SK-N-SH (cell line): ENCODE results near the gene KRTAP1-1. TPM values are rescaled to one million over a fixed set of nuclear protein-coding genes. Genes with fewer than 3 reads are reported as not detected.

Experiments used
- CTCF ChIA-PET: fragments of 300-600, 350-600 bp; formaldehyde crosslinking; extraction: SDS; loops from one replicate; lab custom pipeline; 2021; lab: Yijun Ruan, JAX
- POLR2A ChIA-PET: fragments of 350-600 bp; sonication (Branson Sonifier 250); formaldehyde crosslinking; extraction: SDS; loops from one replicate; lab custom pipeline; 2020; ENCODE audit warnings: antibody characterized with exemption, inconsistent platforms; lab: Yijun Ruan, JAX
- DNase-seq: peaks from one replicate; pipeline ENCODE4 v3.0.0; 2012
- H2AFZ ChIP-seq: fragments of 200-600 bp; sonication (generic); 2 replicates; pipeline ENCODE4 v1.8.1; 2016; ENCODE audit warnings: antibody characterized with exemption, mild to moderate bottlenecking, low read depth
- H3F3A ChIP-seq: fragments of 200-600 bp; sonication (generic); replicated peaks from 2 replicates; pipeline ENCODE3; 2016; ENCODE audit warnings: antibody characterized with exemption, mild to moderate bottlenecking; ENCODE audit not compliant: insufficient read depth
- H3K27ac ChIP-seq, 2 experiments: fragments of 200-500 bp in 1 of 2; fragments of 200-600 bp in 1 of 2; sonication (Bioruptor generic) in 1 of 2; sonication (generic), shearing (Covaris generic) in 1 of 2; 2 replicates each; pipeline versions ENCODE4 v1.5.1 to v1.6.1; 2014 to 2016; ENCODE audit warnings: low read depth in 2 of 2, inconsistent platforms in 1 of 2, low read length in 1 of 2, mild to moderate bottlenecking in 1 of 2, mixed read lengths in 1 of 2
- H3K27me3 ChIP-seq: fragments of 200-600 bp; sonication (generic), shearing (Covaris generic); 2 replicates; pipeline ENCODE4 v1.6.1; 2016; ENCODE audit warnings: mixed run types; ENCODE audit not compliant: insufficient read depth
- H3K36me3 ChIP-seq, 2 experiments: fragments of 200-500 bp in 1 of 2; fragments of 200-600 bp in 1 of 2; sonication (Bioruptor generic) in 1 of 2; sonication (generic) in 1 of 2; replicated peaks in 1 of 2; 2 replicates each; pipeline versions ENCODE3 to v1.5.1; 2014 to 2016; ENCODE audit warnings: low read length in 1 of 2, mild to moderate bottlenecking in 1 of 2; ENCODE audit not compliant: insufficient read depth in 2 of 2, control insufficient read depth in 1 of 2
- H3K4me1 ChIP-seq, 2 experiments: fragments of 200-500 bp in 1 of 2; fragments of 200-600 bp in 1 of 2; sonication (Bioruptor generic) in 1 of 2; sonication (generic), shearing (Covaris generic) in 1 of 2; 2 replicates each; pipeline versions ENCODE4 v1.5.1 to v1.6.1; 2014 to 2016; ENCODE audit warnings: low read depth in 1 of 2, low read length in 1 of 2, mixed run types in 1 of 2; ENCODE audit not compliant: insufficient read depth in 2 of 2, control insufficient read depth in 1 of 2
- H3K4me2 ChIP-seq: fragments of 200-600 bp; sonication (generic), shearing (Covaris generic); 2 replicates; pipeline ENCODE4 v1.6.1; 2017; ENCODE audit warnings: mixed run types
- H3K4me3 ChIP-seq, 2 experiments: fragments of 200-500 bp in 1 of 2; fragments of 200-600 bp in 1 of 2; sonication (Bioruptor generic) in 1 of 2; sonication (generic), shearing (Covaris generic) in 1 of 2; 2 replicates each; pipeline versions ENCODE4 v1.5.1 to v1.8.1; 2014 to 2016; ENCODE audit warnings: low read depth in 2 of 2, inconsistent platforms in 1 of 2, low read length in 1 of 2, mild to moderate bottlenecking in 1 of 2, mixed read lengths in 1 of 2, moderate library complexity in 1 of 2
- H3K79me2 ChIP-seq: fragments of 200-600 bp; sonication (generic); 2 replicates; pipeline ENCODE4 v1.8.1; 2017; ENCODE audit warnings: mild to moderate bottlenecking; ENCODE audit not compliant: insufficient read depth
- H3K9ac ChIP-seq: fragments of 200-600 bp; sonication (generic); 2 replicates; pipeline ENCODE4 v1.6.1; 2017; ENCODE audit warnings: mixed run types
- H3K9me2 ChIP-seq: fragments of 200-600 bp; sonication (generic); 2 replicates; pipeline ENCODE4 v1.6.1; 2017; ENCODE audit warnings: mixed run types
- H3K9me3 ChIP-seq: fragments of 200-600 bp; sonication (generic); 2 replicates; pipeline ENCODE4 v1.6.1; 2017; ENCODE audit warnings: mixed run types, mild to moderate bottlenecking, moderate library complexity
- H4K20me1 ChIP-seq: fragments of 200-600 bp; sonication (generic); 2 replicates; pipeline ENCODE4 v1.6.1; 2017; ENCODE audit warnings: mild to moderate bottlenecking, mixed run types; ENCODE audit not compliant: insufficient read depth
- CTCF ChIP-seq: fragments of 200-600 bp; sonication (generic); IDR thresholded peaks from 2 replicates; pipeline ENCODE4 v1.6.1; 2017; ENCODE audit warnings: antibody characterized with exemption, mild to moderate bottlenecking, moderate library complexity
- EZH2phosphoT487 ChIP-seq: fragments of 200-600 bp; sonication (generic); IDR thresholded peaks from 2 replicates; pipeline ENCODE4 v1.6.1; 2017; ENCODE audit warnings: low read depth, mixed run types, mild to moderate bottlenecking, antibody characterized with exemption, moderate library complexity, borderline replicate concordance
- FOSL2 ChIP-seq: IDR thresholded peaks from 2 replicates; pipeline ENCODE4 v1.4.0; 2012; ENCODE audit warnings: low read depth, mild to moderate bottlenecking, moderate library complexity, borderline replicate concordance
- FOXJ3 ChIP-seq: sonication (generic); formaldehyde crosslinking; IDR thresholded peaks from 2 replicates; pipeline ENCODE4 v1.5.1; 2020; ENCODE audit warnings: mild to moderate bottlenecking, missing genetic modification reagents
- GABPA ChIP-seq: IDR thresholded peaks from 2 replicates; pipeline ENCODE4 v1.4.0; 2012; ENCODE audit warnings: low read depth, mild to moderate bottlenecking
- GATA2 ChIP-seq: sonication (generic); formaldehyde crosslinking; IDR thresholded peaks from 2 replicates; pipeline ENCODE4 v1.5.0; 2020; ENCODE audit warnings: mild to moderate bottlenecking, missing genetic modification reagents
- IRF3 ChIP-seq: fragments of 150-350 bp; IDR thresholded peaks from 2 replicates; pipeline ENCODE4 v1.6.1; 2016; ENCODE audit warnings: mild to moderate bottlenecking, low read depth, low read length
- MEF2A ChIP-seq: IDR thresholded peaks from 2 replicates; pipeline ENCODE4 v1.4.0; 2012; ENCODE audit warnings: low read depth, borderline replicate concordance
- MXI1 ChIP-seq: IDR thresholded peaks from 2 replicates; pipeline ENCODE4 v1.6.1; 2012; ENCODE audit warnings: mild to moderate bottlenecking, low read depth, low read length, improper control_type of control experiment
- PBX3 ChIP-seq: IDR thresholded peaks from 2 replicates; pipeline ENCODE4; 2012
- RAD21 ChIP-seq: IDR thresholded peaks from 2 replicates; pipeline ENCODE4 v1.6.1; 2012; ENCODE audit warnings: mild to moderate bottlenecking, low read length
- REST ChIP-seq: IDR thresholded peaks from 2 replicates; pipeline ENCODE4 v1.6.1; 2012; ENCODE audit warnings: mild to moderate bottlenecking, low read depth, low read length, moderate library complexity
- RXRA ChIP-seq: IDR thresholded peaks from 2 replicates; pipeline ENCODE4 v1.4.0; 2012; ENCODE audit warnings: low read depth, mild to moderate bottlenecking, borderline replicate concordance
- SMC3 ChIP-seq: IDR thresholded peaks from 2 replicates; pipeline ENCODE4 v1.6.1; 2012; ENCODE audit warnings: low read depth, low read length, improper control_type of control experiment
- TAF1 ChIP-seq: IDR thresholded peaks from 2 replicates; pipeline ENCODE4 v1.6.1; 2012; ENCODE audit warnings: low read depth, mild to moderate bottlenecking, low read length, moderate library complexity, borderline replicate concordance
- USF1 ChIP-seq: IDR thresholded peaks from 2 replicates; pipeline ENCODE4 v1.4.0; 2012; ENCODE audit warnings: low read depth, borderline replicate concordance
- ZBTB33 ChIP-seq: IDR thresholded peaks from 2 replicates; pipeline ENCODE4 v1.4.0; 2012; ENCODE audit warnings: low read depth, borderline replicate concordance
- WGBS: methylation state at CpG from one replicate; pipeline ENCODE4 v1.1.6; 2017; ENCODE audit warnings: low lambda C conversion rate; 5-methylcytosine and 5-hydroxymethylcytosine counted together
- polyA plus RNA-seq, 3 experiments: library from polyadenylated mRNA; depleted of rRNA; stranded (reverse); fragments of >200 nt; gene quantifications; 2 replicates each; pipeline ENCODE4 v1.2.3, GENCODE V29; 2012

The KRTAP1-1 gene
- polyA plus RNA-seq, 1 of the 3 experiments (the other 2 are of a cell fraction), result not detected

- H3K79me2 ChIP-seq, result no peaks in the 10 kb centered on the region
- no peaks in the 10 kb centered on the region for H3K9me3 ChIP-seq
- 3% methylated on average over 7 of the region's 7 CpGs for WGBS
- H3F3A ChIP-seq, result peaks cover 10% of the 10 kb centered on the region
- POLR2A ChIA-PET, result no interaction called here
- H3K27ac ChIP-seq, result peak overlapping the region in 1 of 2 experiments; percentile 44; a peak in 2 of 4 replicates
- peak overlapping the region; percentile 44; the same call in 1 of the 2 replicates for H2AFZ ChIP-seq
- CTCF ChIA-PET, result interaction anchor here (0.6 to 1.4 kb wide), 2 partner anchors 32 to 614 kb away, joined by 3 read pairs; no protein-coding TSS in a partner anchor
- H3K4me2 ChIP-seq, result peak overlapping the region; percentile 14
- H3K4me3 ChIP-seq, result no peak overlapping the region
- H3K9me2 ChIP-seq, result no peaks in the 10 kb centered on the region
- H3K4me1 ChIP-seq, result no peaks in the 10 kb centered on the region
- DNase-seq, result no peak
- H3K9ac ChIP-seq, result no peak overlapping the region
- no peak for TF ChIP-seq RAD21
- no peak for TF ChIP-seq MEF2A
- no peak for TF ChIP-seq FOXJ3 (CRISPR knock-in tag)
- no peak for TF ChIP-seq ZBTB33
- TF ChIP-seq IRF3, result no peak
- TF ChIP-seq FOSL2, result no peak
- TF ChIP-seq RXRA, result no peak
- no peak for TF ChIP-seq GATA2
- TF ChIP-seq EZH2phosphoT487, result no peak
- TF ChIP-seq REST, result no peak
- TF ChIP-seq MXI1, result no peak
- no peak for TF ChIP-seq CTCF
- TF ChIP-seq SMC3, result no peak
- TF ChIP-seq PBX3, result no peak
- no peak for TF ChIP-seq USF1
- TF ChIP-seq GABPA, result no peak
- no peak for TF ChIP-seq TAF1
- no peaks in the 10 kb centered on the region for H3K27me3 ChIP-seq
- peaks cover 0 to 3% of the 10 kb centered on the region in 2 experiments for H3K36me3 ChIP-seq
- no peaks in the 10 kb centered on the region for H4K20me1 ChIP-seq
Measured at GRCh38 chr17:41048441-41048840, 7.2 kb upstream of the KRTAP1-1 start.
